Hematopoietic multipotent progenitor cell treated with erythropoietin and hydrocortisone succinate and interleukin-3 and kit ligand, for 4 days (in vitro differentiated cells): ENCODE measurements around the gene RAD51B.

Experiments used
- DNase-seq: peaks from one replicate; pipeline ENCODE4 v3.0.0-alpha.2; 2015

RAD51B gene

DNA sequence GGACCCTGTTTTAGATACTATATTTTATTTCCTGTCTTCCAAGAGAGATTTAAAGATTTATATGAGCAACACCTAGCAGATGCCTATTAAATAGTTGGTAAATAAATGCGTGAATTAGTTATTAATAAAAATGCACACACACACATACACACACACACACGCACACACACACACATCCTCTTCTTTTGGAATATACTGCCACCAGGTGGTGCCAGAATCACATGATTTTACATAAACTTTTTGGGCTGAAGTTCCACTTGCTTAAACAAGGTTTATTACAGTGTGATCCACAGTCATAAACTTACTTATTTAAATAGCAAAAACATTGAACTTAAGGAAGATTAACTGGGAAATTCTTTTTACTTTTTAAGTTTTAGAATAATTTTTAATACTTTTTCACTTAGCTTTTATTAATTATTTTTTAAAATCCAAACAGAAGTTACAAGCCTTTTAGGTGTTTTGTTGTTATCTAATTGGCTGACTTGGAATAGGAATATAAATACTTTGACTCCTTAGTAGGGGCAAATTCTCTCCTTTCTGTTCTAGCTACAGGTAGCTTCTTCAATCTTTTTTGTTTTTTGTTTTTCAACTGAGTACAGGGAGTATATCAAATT is 17.5 kb downstream of the RAD51B start:
- DNase-seq, result peak; percentile 91

DNA sequence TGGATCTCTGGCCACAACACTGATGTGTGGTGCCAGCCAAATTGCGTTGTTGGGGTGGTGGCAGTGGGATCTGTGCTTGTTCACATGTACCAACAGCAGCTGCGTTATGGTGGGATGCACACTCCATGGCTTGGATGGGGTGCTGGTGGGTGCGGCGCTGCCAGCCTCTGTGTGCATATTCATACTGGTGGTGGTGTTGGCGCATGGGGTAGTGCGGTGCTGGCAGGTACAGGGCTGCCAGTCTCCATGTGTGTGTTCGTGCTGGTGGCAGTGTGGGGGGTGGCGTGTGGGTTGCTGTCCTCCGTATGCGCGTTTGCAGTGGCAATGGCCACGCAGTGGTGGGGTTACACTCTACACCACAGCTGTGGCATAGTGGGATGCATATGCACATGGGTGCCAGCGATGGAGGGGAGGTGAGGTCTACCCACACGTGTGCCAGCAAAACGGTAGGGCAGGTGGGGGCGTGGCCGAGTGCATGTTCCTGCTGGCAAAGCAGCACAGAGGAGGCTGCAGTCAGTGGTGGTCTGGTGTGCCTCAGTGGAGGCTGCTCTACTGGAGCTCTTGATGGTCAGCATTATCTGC is 26.5 kb downstream of the RAD51B start:
- DNase-seq, result no peak

DNA sequence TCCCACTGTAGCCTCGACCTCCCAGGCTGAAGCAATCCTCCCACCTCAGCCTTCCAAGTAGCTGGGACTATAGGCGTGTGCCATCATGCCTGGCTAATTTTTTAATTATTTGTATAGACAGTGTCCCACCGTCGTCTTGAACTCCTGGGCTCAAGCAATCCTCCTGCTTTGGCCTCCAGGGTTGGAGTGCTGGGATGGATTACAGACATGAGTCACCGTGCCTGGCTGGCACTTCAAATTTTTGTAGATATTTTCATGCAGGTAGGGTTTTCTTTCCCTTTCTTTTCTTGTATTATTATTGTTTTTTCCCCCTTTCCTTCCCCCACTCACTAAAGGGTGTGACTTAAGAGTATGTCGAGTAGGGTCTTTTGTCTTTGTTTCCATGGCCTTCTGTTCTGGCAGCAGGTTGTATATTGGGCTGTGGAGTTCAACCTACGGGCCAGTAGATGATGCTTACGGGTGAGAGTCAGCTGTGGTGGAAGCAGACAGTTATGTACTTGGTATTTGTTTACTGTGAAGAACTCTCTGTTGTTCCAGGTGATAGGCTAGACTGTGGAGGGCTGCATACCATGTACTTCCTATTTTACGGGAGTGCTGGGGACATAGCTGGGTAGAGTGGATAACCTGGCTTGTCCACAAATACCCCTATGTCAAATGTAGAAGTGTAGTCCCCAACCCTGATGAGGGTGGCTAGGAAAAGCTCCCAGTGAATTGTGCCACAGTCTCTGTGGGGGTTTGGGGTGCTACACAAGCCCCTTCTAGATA is 30.7 kb downstream of the RAD51B start:
- DNase-seq, result no peak

GRCh38 chr14:67851785-67852410 is 32.3 kb downstream of the RAD51B start:
- DNase-seq, result peak; percentile 48

GRCh38 chr14:67852926-67853604 is 33.5 kb downstream of the RAD51B start:
- peak; percentile 48 for DNase-seq

DNA sequence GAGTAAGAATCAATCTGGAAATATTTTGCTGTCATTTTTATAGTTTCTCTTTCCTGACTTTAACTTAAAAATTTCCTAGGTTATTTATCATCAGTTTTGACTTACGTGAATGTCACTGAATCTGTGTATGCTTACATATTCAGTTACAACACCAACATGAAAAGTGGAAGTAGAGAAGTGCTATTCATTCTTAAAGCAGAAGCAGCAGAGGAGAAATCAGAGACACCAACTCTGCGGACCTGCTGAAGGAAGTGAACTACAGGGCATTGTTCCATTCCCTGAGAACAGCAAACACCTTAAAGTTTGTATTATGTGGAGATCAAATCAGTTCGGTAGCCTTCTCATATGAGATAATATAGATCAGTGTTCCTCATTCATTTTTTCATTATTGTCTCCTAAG is 34.1 kb downstream of the RAD51B start:
- DNase-seq, result peak; percentile 51

DNA sequence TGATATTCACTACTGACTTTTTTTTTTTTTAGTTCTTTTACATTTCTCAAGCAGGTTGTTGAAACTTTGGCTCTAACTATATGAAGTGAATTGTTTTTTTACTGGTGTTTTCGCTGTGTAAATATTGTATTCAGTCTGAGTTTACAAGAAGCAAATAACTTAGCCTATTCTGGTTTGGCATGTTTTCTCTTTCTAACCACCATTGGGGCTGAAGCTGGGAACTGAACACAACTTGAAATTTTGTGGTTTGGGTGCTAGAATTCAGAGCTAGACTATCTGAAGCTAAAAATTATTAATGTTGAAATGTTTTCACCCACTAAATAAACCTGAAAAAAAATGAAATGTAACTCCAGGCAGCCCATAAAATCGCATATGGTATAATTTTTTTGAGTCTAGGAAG is 37.2 kb downstream of the RAD51B start:
- no peak for DNase-seq

GRCh38 chr14:67857778-67858350 is 38.3 kb downstream of the RAD51B start:
- DNase-seq, result no peak

DNA sequence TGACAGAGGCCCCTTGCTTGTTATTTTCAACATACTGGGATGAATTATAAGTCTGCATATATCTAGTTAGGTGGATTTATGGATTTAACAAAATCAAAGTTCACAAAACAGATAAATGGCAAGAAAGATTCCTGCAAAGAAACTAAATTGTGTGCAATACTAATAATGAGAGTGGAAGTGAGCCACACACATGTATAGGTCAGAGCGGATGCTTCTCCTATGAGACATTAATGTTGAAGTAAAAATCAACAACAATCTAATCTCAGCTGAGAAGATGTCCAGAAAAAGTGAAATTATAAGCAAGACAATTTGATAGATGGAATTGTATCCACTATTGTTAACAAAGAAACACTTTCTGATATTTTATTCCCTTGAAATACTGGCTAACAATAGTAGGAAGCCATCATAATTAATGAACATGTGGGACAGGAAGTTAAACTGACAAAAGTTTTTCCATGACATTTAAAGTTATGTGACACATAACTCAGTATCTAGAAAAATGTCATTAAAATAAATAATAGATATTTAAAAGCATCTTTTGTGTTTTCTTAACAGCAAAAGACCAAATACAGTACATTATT is 39.7 kb downstream of the RAD51B start:
- no peak for DNase-seq

DNA sequence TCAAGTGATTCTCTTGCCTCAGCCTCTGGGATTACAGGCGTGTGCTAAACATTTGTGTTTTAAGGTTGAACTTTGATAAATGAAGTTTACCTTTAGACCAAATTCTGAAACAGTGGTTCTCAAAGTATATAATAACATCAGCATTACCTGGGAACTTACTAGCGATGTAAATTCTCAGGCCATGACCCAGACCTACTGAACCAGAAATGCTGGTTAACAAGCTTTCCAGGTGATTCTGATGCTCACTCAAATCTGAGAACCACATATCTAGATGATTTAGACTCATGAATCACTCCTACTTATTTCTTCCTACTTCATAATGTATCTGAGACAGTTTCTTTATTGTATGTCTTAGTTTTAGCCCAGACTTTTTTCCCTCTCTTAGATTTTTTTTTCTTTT is 43.6 kb downstream of the RAD51B start:
- DNase-seq, result no peak

DNA sequence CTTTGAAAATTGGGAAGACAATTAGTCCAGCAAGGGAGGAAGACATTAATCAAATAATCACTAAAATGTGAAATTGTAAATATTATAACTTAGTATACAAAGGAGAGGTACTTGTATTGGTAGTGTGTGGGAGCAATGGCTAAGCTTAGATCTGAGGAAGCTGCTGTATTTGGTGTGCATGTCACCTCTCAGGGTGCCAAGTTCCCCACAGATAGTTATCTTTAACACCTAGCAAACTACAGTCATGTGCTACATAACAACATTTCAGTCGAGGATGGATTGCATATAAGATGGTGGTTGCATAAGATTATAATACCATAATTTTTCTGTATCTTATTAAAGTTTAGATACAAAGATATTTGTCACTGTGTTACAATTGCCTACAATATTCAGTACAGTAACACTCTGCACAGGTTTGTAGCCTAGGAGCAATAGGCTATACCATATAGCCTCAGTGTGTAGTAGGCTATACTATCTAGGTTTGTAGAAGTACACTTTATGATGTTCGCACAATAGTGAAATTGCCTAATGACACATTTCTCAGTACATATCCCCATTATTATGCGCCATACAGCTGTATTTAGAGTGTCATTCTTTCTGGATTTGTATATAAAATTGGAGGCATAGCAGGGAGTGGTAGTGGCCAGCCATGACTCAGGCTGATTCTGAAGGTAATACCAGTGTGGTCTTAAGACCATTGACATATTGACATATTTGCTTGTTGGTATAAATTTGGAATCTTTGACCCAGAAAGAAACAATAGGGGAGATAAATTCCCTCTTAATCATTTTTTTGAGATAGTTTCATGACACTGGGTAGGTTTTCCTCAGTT is 55.8 kb downstream of the RAD51B start:
- DNase-seq, result no peak

DNA sequence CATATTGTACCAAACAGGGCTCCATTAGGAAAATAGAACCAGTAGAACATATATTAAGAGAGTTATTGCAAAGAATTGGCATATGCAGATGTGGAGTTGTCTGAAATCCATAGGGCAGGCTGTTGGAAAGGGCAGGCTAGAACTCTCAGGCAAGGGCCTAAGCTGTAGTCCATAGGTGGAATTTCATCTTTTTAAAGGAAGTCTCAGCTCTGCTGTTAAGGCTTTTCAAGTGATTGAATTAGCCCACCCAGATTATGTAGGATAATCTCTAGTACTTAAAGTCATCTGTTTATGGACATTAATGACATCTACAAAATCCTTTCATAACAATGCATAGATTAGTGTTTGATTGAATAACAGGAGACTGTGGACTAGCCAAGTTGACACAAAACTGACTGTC is 59.4 kb downstream of the RAD51B start:
- no peak for DNase-seq

GRCh38 chr14:67881225-67881624 is 61.6 kb downstream of the RAD51B start:
- peak; percentile 14 for DNase-seq

GRCh38 chr14:67882986-67883555 is 63.5 kb downstream of the RAD51B start:
- peak; percentile 60 for DNase-seq

DNA sequence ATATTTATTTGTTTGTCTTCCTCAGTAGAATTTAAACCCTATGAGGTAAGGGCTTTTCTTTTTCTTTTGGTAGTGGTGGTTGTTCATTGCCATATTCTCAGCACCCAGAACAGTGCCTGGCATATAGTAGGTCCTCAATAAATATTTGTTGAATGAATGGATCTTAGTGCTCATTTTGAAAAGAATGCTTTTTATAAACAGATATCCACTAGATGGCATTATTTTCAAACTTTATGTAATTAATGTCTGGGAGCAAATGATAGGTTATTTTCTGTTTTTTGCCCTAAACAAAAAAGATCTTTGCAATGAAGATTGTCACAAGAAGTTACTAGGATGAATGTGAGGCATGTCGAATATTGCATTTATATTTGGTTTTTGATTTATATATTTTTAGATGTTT is 64.1 kb downstream of the RAD51B start:
- DNase-seq, result peak; percentile 68

- no peak for DNase-seq
Measured at GRCh38 chr14:67886191-67886590, 66.6 kb downstream of the RAD51B start.

GRCh38 chr14:67887478-67887877 is 67.9 kb downstream of the RAD51B start:
- no peak for DNase-seq

- no peak for DNase-seq
Measured at GRCh38 chr14:67889455-67889854, 69.9 kb downstream of the RAD51B start.

- no peak for DNase-seq
Measured at GRCh38 chr14:67892466-67893100, 73.0 kb downstream of the RAD51B start.

DNA sequence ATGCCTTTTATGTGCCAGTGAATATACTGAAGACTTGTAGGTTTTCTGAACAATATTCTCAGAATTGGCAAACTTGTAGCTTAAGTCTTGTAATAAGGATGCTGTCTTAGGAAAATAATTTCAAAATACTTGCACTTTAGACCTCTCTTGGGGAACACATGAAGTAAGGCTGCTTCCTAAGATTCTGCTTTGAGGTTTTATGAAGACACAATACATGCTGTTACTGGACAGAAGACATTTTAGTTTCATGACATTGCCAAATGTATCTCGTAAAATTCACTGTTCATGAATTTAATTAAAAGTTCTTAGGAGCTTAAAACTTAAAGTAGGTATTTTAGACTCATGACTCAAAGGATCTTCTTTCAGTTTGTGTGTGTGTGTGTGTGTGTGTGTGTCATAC is 80.7 kb downstream of the RAD51B start:
- DNase-seq, result no peak
